DMS114 treated with DMSO at 0.1 percent for 48 hours (cell line): Measurements from ENCODE around the gene STAP2.
"Not testable (repeated sequence)": the region's sequence is repeated elsewhere in the genome, so short reads cannot be mapped to it uniquely, and the experiment has no call there.

ENCODE experiments used
- DNase-seq: peaks from one replicate; lab custom pipeline; 2025; ENCODE audit not compliant: unreplicated experiment; lab: John Stamatoyannopoulos, UW

The STAP2 gene

GRCh38 chr19:4277191-4277696 is 61.4 kb downstream of the STAP2 start:
- no peak for DNase-seq

- not testable (repeated sequence) for DNase-seq
These were observed 64.3 kb downstream of the STAP2 start for GRCh38 chr19:4274321-4274686.
